HCT116 (cell line): ENCODE data around the gene TAB3. TPM values are rescaled to one million over a fixed set of nuclear protein-coding genes. Genes with fewer than 3 reads are reported as not detected.

Experiments used
- ATAC-seq: fragments of 200-7000 bp; cut with Tn5 transposase; 2 replicates; pipeline ENCODE4 v1.9.1; 2020; ENCODE audit warnings: mild to moderate bottlenecking, moderate library complexity
- BruUV-seq: library from RNA; stranded (reverse); fragments of 400-500 nt; replicated peaks from 2 replicates; lab custom pipeline; 2021; lab: Mats Ljungman, UMichigan
- CTCF ChIA-PET: fragments of 300-600 bp; sonication (Branson Sonifier 250); formaldehyde crosslinking; loops from one replicate; lab custom pipeline; 2021; ENCODE audit warnings: antibody characterized with exemption; lab: Charles Lee
- POLR2A ChIA-PET: fragments of 300-600, 350-600 bp; sonication (Branson Sonifier 250); formaldehyde crosslinking; loops from one replicate; lab custom pipeline; 2021; ENCODE audit warnings: antibody characterized with exemption; lab: Charles Lee
- RAD21 ChIA-PET, 2 experiments: fragments of 300-600 bp; sonication (Branson Sonifier 250); formaldehyde crosslinking; loops; one replicate each; lab custom pipeline; 2023; ENCODE audit warnings: low total read pairs in 2 of 2; ENCODE audit not compliant: uncharacterized antibody in 2 of 2, unreplicated experiment in 2 of 2, low non-redundant PET in 1 of 2; lab: Charles Lee
- DNase-seq: peaks from one replicate; pipeline ENCODE4 v3.0.0-alpha.2; 2010; ENCODE audit warnings: low read depth, low spot score
- H2AFZ ChIP-seq: fragments of 200-600 bp; shearing (Covaris generic), sonication (generic); 2 replicates; pipeline ENCODE4 v1.6.1; 2017; ENCODE audit warnings: low read depth, mixed run types, mixed read lengths, antibody characterized with exemption, low read length; ENCODE audit not compliant: poor library complexity, severe bottlenecking
- H3K27ac ChIP-seq: 2 replicates; pipeline ENCODE4 v1.5.1; 2012; ENCODE audit warnings: low read depth, low read length
- H3K27me3 ChIP-seq: fragments of 200-600 bp; sonication (generic); 2 replicates; pipeline ENCODE4 v1.6.1; 2016; ENCODE audit warnings: mixed run types, low read length, mixed read lengths; ENCODE audit not compliant: insufficient read depth
- H3K36me3 ChIP-seq, 2 experiments: fragments of 200-500 bp in 1 of 2; fragments of 200-600 bp in 1 of 2; sonication (Bioruptor generic) in 1 of 2; sonication (generic) in 1 of 2; 2 replicates each; pipeline versions ENCODE4 v1.5.1 to v1.6.1; 2014 to 2016; ENCODE audit warnings: low read length in 2 of 2, inconsistent platforms in 1 of 2, mixed read lengths in 1 of 2, mixed run types in 1 of 2; ENCODE audit not compliant: insufficient read depth in 2 of 2, control insufficient read depth in 1 of 2
- H3K4me1 ChIP-seq, 2 experiments: fragments of 200-600 bp in 1 of 2; sonication (generic) in 1 of 2; 2 replicates each; pipeline versions ENCODE4 v1.5.1 to v1.6.1; 2012 to 2017; ENCODE audit warnings: low read length in 2 of 2, inconsistent platforms in 1 of 2, mild to moderate bottlenecking in 1 of 2, mixed read lengths in 1 of 2, mixed run types in 1 of 2, moderate library complexity in 1 of 2; ENCODE audit not compliant: insufficient read depth in 2 of 2, control insufficient read depth in 1 of 2
- H3K4me2 ChIP-seq: fragments of 200-600 bp; sonication (generic); 2 replicates; pipeline ENCODE4 v1.6.1; 2017; ENCODE audit warnings: mixed run types, low read length, mixed read lengths
- H3K4me3 ChIP-seq, 2 experiments: fragments of 200-600 bp in 1 of 2; sonication (generic) in 1 of 2; replicated peaks in 1 of 2; 2 replicates each; pipeline ENCODE4 v1.5.1; 2011 to 2016; ENCODE audit warnings: low read length in 2 of 2, control low read depth in 1 of 2, low read depth in 1 of 2, mild to moderate bottlenecking in 1 of 2, mixed read lengths in 1 of 2, mixed run types in 1 of 2
- H3K79me2 ChIP-seq: fragments of 200-600 bp; sonication (generic); 2 replicates; pipeline ENCODE4 v1.6.1; 2017; ENCODE audit warnings: mild to moderate bottlenecking, mixed run types, low read length, moderate library complexity, mixed read lengths; ENCODE audit not compliant: insufficient read depth
- H3K9ac ChIP-seq: fragments of 200-600 bp; sonication (generic); 2 replicates; pipeline ENCODE4 v1.6.1; 2016; ENCODE audit warnings: low read length, mixed read lengths
- H3K9me2 ChIP-seq: fragments of 200-600 bp; sonication (generic), shearing (Covaris generic); 2 replicates; pipeline ENCODE4 v1.6.1; 2017; ENCODE audit warnings: mixed run types, mild to moderate bottlenecking, moderate library complexity; ENCODE audit not compliant: insufficient read depth
- H3K9me3 ChIP-seq, 2 experiments: fragments of 200-500 bp in 1 of 2; fragments of 200-600 bp in 1 of 2; sonication (Bioruptor generic) in 1 of 2; sonication (generic) in 1 of 2; 2 replicates each; pipeline ENCODE4 v1.6.1; 2014 to 2017; ENCODE audit warnings: low read length in 2 of 2, mixed read lengths in 2 of 2, inconsistent platforms in 1 of 2, low read depth in 1 of 2, mild to moderate bottlenecking in 1 of 2, mixed run types in 1 of 2, moderate library complexity in 1 of 2; ENCODE audit not compliant: control insufficient read depth in 1 of 2, insufficient read depth in 1 of 2
- H4K20me1 ChIP-seq: fragments of 200-600 bp; sonication (generic), shearing (Covaris generic); 2 replicates; pipeline ENCODE4 v1.6.1; 2017; ENCODE audit warnings: mixed run types, mild to moderate bottlenecking, moderate library complexity; ENCODE audit not compliant: insufficient read depth
- FOSL1 ChIP-seq: IDR thresholded peaks from 2 replicates; pipeline ENCODE4 v1.6.1; 2012; ENCODE audit warnings: low read depth
- SIN3A ChIP-seq: IDR thresholded peaks from 2 replicates; pipeline ENCODE4 v1.6.1; 2012; ENCODE audit warnings: low read depth
- SP1 ChIP-seq: IDR thresholded peaks from 2 replicates; pipeline ENCODE4 v1.6.1; 2012; ENCODE audit warnings: low read depth
- TCF7L2 ChIP-seq: IDR thresholded peaks from 2 replicates; pipeline ENCODE4 v1.7.0; 2011; ENCODE audit warnings: borderline replicate concordance, inconsistent platforms; ENCODE audit not compliant: insufficient read depth, insufficient read length; ENCODE audit errors: extremely low read depth
- YY1 ChIP-seq: IDR thresholded peaks from 2 replicates; pipeline ENCODE4 v1.6.1; 2011; ENCODE audit warnings: low read length, low read depth, moderate library complexity, mild to moderate bottlenecking; ENCODE audit not compliant: insufficient replicate concordance; ENCODE audit errors: extremely low read depth
- ZFX ChIP-seq: fragments of 450-650 bp; IDR thresholded peaks from 2 replicates; pipeline ENCODE4 v1.6.1; 2017
- ZNF274 ChIP-seq: fragments of 200-500 bp; sonication (Bioruptor generic); IDR thresholded peaks from 2 replicates; pipeline ENCODE4 v1.6.1; 2014; ENCODE audit warnings: mild to moderate bottlenecking, low read depth, low read length, inconsistent platforms
- intact Hi-C: fragments of 100-400 bp; cut with micrococcal nuclease; formaldehyde crosslinking; loops from 2 replicates; pipeline ENCODE4 v1.10.0; 2022
- total RNA-seq: library from RNA; stranded (reverse); gene quantifications from one replicate; pipeline ENCODE4 v1.2.1, GENCODE V29; 2021; ENCODE audit not compliant: unreplicated experiment
- TF ChIP-seq, protein P1 (sequence below): IDR thresholded peaks from 2 replicates; pipeline ENCODE4 v1.6.1; 2012

Gene TAB3
- total RNA-seq, 1 experiment from 2014 or later = 11.2 TPM

DNA sequence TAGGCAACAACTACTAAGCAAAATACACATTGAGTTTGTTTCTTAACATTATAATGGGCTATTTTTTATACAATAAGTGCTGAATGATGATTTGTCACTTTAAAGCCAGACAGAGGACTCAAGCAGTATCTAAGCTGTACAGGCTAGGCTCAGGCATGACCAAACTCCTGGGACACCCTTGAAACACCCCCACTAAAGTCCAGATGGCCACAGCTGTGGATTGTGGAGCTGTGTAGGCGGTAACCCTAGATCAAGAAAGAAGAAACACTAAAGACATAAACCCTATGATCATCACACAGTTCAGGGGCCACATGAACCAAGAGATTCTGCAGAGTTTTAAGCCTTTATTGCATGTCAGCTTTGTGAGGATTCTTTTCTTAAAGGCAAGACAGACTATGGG is 25.1 kb downstream of the TAB3 start:
- POLR2A ChIA-PET = no interaction called here
- H3K9ac ChIP-seq = no peak overlapping the region
- BruUV-seq = no TSS peak
- H3K27ac ChIP-seq = no peak overlapping the region
- no peaks in the 10 kb centered on the region for H3K4me1 ChIP-seq
- DNase-seq = no peak
- H3K4me3 ChIP-seq = no peak overlapping the region
- no peaks in the 10 kb centered on the region for H3K36me3 ChIP-seq
- H3K9me2 ChIP-seq = no peaks in the 10 kb centered on the region
- CTCF ChIA-PET = no interaction called here
- intact Hi-C loops = no loop called here
- H4K20me1 ChIP-seq = no peaks in the 10 kb centered on the region
- H3K79me2 ChIP-seq = no peaks in the 10 kb centered on the region
- no peak for ATAC-seq
- H3K9me3 ChIP-seq = no peaks in the 10 kb centered on the region
- H3K27me3 ChIP-seq = no peaks in the 10 kb centered on the region
- no peak overlapping the region for H2AFZ ChIP-seq
- H3K4me2 ChIP-seq = no peak overlapping the region
- TF ChIP-seq ZFX (no peak), FOSL1 (no peak), TCF7L2 (no peak), ZNF274 (no peak)
- RAD21 ChIA-PET = no interaction called here

DNA sequence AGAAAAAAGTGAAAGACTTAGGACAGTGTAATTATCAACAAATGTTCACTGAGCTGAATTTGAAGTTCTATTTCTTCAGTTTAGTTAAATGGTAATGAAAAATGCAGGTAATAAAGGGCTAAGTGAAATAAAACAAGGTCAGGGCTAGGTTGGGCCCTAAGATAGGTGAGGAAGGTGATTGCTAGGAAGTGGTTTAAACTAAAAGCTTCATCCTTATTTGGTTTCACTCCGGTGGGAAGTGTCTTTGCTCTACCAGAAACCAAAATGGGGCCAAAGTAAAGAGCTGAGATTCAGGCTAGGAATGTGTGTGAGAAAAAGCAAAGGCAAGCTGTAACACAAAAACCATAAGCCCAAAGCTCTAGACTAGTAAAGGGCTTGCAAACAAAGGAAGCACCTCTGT is 31.0 kb downstream of the TAB3 start:
- H3K4me2 ChIP-seq = no peak overlapping the region
- no peak overlapping the region for H3K27ac ChIP-seq
- H4K20me1 ChIP-seq = no peaks in the 10 kb centered on the region
- no peaks in the 10 kb centered on the region for H3K9me2 ChIP-seq
- no peaks in the 10 kb centered on the region for H3K79me2 ChIP-seq
- ATAC-seq (no peak), DNase-seq (no peak)
- no peaks in the 10 kb centered on the region for H3K4me1 ChIP-seq
- H3K27me3 ChIP-seq = no peaks in the 10 kb centered on the region
- ChIA-PET POLR2A (no interaction called here), CTCF (no interaction called here), RAD21 (no interaction called here)
- no peaks in the 10 kb centered on the region for H3K36me3 ChIP-seq
- no TSS peak for BruUV-seq
- intact Hi-C loops = no loop called here
- H2AFZ ChIP-seq = no peak overlapping the region
- TF ChIP-seq, protein P1, sequence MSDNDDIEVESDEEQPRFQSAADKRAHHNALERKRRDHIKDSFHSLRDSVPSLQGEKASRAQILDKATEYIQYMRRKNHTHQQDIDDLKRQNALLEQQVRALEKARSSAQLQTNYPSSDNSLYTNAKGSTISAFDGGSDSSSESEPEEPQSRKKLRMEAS = no peak
- no peak for TF ChIP-seq SIN3A
- no peak for TF ChIP-seq YY1
- TF ChIP-seq SP1 = no peak
- H3K4me3 ChIP-seq = no peak overlapping the region
- no peaks in the 10 kb centered on the region for H3K9me3 ChIP-seq
- no peak overlapping the region for H3K9ac ChIP-seq
